ENCODE data around the gene ZNF839.
A peak's percentile ranks its signal among the peaks of the same experiment; 100 is the strongest.

ZNF839 gene

GRCh38 chr14:102315121-102315520 is 4.4 kb upstream of the ZNF839 start:
- no peaks in the 10 kb centered on the region for H3K36me3 ChIP-seq (ENCODE audit: insufficient read depth, low read length)
- H3K4me1 ChIP-seq (ENCODE audit: control insufficient read depth, insufficient read depth, low read length), result peaks cover 47% of the 10 kb centered on the region
- H3K9me3 ChIP-seq (replicated peaks; ENCODE audit: low read length), result no peaks in the 10 kb centered on the region
- no peak overlapping the region for H3K4me2 ChIP-seq (ENCODE audit: low read length)
- H3K9ac ChIP-seq (ENCODE audit: low read depth, low read length), result peak overlapping the region; percentile 82
- no peak overlapping the region for H3K4me3 ChIP-seq (ENCODE audit: low read length)
- H3K27me3 ChIP-seq (ENCODE audit: control insufficient read depth, insufficient read depth, low read length), result no peaks in the 10 kb centered on the region

DNA sequence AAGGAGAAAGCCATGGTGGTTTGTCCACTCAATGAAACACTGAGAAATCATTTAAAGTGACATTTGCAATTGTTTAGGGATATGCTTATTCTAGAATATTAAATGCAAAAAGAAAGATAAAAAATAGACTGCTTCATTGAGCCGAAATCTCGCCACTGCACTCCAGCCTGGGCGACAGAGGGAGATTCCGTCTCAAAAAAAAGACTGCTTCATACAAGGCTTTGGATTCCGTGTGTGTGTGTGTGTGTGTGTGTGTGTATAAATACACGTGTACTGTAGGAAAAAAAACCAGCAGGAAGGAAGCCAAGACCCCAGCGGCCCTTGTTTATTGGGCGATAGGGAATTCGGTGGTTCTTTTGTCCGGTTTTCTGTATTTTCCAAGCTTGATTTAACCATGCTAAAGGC is 3.2 kb upstream of the ZNF839 start:
- H3K4me2 ChIP-seq (ENCODE audit: low read length), result peak overlapping the region; percentile 83
- H3K9ac ChIP-seq (ENCODE audit: low read depth, low read length), result peak overlapping the region; percentile 66
- H3K4me3 ChIP-seq (ENCODE audit: low read length), result peak overlapping the region; percentile 60
- no peaks in the 10 kb centered on the region for H3K27me3 ChIP-seq (ENCODE audit: control insufficient read depth, insufficient read depth, low read length)
- H3K9me3 ChIP-seq (replicated peaks; ENCODE audit: low read length), result no peaks in the 10 kb centered on the region
- H3K4me1 ChIP-seq (ENCODE audit: control insufficient read depth, insufficient read depth, low read length), result peaks cover 57% of the 10 kb centered on the region
- H3K36me3 ChIP-seq (ENCODE audit: insufficient read depth, low read length), result no peaks in the 10 kb centered on the region

DNA sequence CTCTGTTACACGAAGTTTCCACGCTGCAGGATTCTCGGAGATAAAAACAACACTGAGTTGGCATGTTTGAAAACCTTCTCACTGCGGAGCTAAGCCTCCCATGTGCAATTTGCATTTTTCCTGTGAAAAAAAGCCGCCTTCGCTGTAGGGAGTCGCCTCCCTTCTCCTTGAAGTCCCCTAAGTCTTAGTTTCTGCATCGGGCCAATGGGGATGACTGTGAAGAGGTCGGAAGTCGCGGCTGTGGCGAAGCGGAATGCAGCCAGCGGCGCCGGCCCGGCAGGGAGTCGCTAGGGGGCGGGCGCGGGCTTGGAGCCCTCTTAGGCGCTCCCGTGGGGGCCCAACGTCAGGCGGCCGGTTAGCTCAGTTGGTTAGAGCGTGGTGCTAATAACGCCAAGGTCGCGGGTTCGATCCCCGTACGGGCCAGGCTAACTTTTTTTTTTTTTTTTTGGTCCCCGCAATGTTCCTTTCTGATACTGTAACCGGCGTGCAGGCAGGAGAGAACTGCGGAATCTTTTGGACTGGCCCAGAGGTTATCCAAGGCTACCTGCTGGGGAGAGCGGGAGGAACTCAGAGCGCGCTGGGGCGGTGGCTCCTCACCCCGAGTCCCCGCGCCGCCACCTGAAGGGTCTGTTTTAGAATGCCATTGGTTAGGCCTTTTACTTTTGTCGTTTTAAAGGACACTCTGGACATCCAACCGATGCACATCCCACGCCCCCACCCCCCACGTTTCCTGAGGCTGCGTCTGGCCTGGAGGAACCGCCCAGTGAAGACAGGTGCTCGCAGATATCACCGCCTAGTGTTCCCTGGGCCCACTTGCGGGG is 2.6 kb upstream of the ZNF839 start:
- no peaks in the 10 kb centered on the region for H3K9me3 ChIP-seq (replicated peaks; ENCODE audit: low read length)
- peaks cover 57% of the 10 kb centered on the region for H3K4me1 ChIP-seq (ENCODE audit: control insufficient read depth, insufficient read depth, low read length)
- peak overlapping the region; percentile 71 for H3K4me3 ChIP-seq (ENCODE audit: low read length)
- H3K4me2 ChIP-seq (ENCODE audit: low read length), result peak overlapping the region; percentile 92
- H3K9ac ChIP-seq (ENCODE audit: low read depth, low read length), result peak overlapping the region; percentile 73
- no peaks in the 10 kb centered on the region for H3K27me3 ChIP-seq (ENCODE audit: control insufficient read depth, insufficient read depth, low read length)
- no peaks in the 10 kb centered on the region for H3K36me3 ChIP-seq (ENCODE audit: insufficient read depth, low read length)

GRCh38 chr14:102317564-102318248 is 1.8 kb upstream of the ZNF839 start:
- Histone ChIP-seq H3K4me2 (ENCODE audit: low read length) (peak overlapping the region; percentile 92), H3K9me3 (replicated peaks; ENCODE audit: low read length) (no peaks in the 10 kb centered on the region), H3K36me3 (ENCODE audit: insufficient read depth, low read length) (no peaks in the 10 kb centered on the region), H3K4me1 (ENCODE audit: control insufficient read depth, insufficient read depth, low read length) (peaks cover 57% of the 10 kb centered on the region), H3K27me3 (ENCODE audit: control insufficient read depth, insufficient read depth, low read length) (no peaks in the 10 kb centered on the region), H3K9ac (ENCODE audit: low read depth, low read length) (peak overlapping the region; percentile 73), H3K4me3 (ENCODE audit: low read length) (peak overlapping the region; percentile 71)

- Histone ChIP-seq H3K9ac (ENCODE audit: low read depth, low read length) (peak overlapping the region; percentile 88), H3K4me3 (ENCODE audit: low read length) (peak overlapping the region; percentile 74), H3K4me1 (ENCODE audit: control insufficient read depth, insufficient read depth, low read length) (peaks cover 55% of the 10 kb centered on the region)
These were observed 717 bp upstream of the ZNF839 start for GRCh38 chr14:102318781-102319276.

DNA sequence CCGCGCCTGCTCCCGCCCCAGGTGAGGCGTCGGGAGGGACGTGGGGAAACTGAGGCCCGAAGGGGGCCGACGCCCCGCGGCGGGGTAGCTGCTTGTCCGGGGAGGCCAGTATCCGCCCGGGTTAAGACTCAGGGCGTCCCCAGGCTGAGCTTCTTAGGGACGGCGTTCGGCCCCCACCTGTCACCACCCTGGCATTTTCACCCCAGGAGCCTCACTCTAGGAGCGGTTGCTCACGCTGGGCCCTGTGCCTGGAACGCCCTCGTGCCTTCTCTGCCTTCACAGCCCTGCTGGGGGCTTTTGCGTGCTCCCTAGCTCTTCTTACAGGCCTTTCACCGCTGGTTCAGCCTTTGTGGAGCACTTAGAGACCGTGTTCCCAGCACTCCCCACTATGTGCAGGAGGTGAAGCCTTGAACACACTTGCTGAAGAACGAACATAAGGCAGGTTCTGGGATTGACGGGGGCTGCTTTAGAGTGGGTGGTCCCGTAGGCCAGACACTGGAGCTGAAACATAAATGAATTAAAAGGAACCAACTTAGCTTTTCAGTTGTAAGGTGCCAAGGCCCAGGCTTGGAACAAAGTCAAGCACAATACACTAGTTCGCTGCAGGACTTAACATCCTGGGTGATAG is 601 bp downstream of the ZNF839 start:
- Histone ChIP-seq H3K4me2 (ENCODE audit: low read length) (peak overlapping the region; percentile 97), H3K27me3 (ENCODE audit: control insufficient read depth, insufficient read depth, low read length) (no peaks in the 10 kb centered on the region), H3K9me3 (replicated peaks; ENCODE audit: low read length) (no peaks in the 10 kb centered on the region), H3K36me3 (ENCODE audit: insufficient read depth, low read length) (no peaks in the 10 kb centered on the region), H3K4me1 (ENCODE audit: control insufficient read depth, insufficient read depth, low read length) (peaks cover 43% of the 10 kb centered on the region), H3K4me3 (ENCODE audit: low read length) (peak overlapping the region; percentile 74), H3K9ac (ENCODE audit: low read depth, low read length) (peak overlapping the region; percentile 88)

More at GRCh38 chr14:102318781-102319276, 717 bp upstream of the ZNF839 start:
- H3K27me3 ChIP-seq (ENCODE audit: control insufficient read depth, insufficient read depth, low read length), result no peaks in the 10 kb centered on the region
- no peaks in the 10 kb centered on the region for H3K9me3 ChIP-seq (replicated peaks; ENCODE audit: low read length)
- H3K4me2 ChIP-seq (ENCODE audit: low read length), result peak overlapping the region; percentile 97
- no peaks in the 10 kb centered on the region for H3K36me3 ChIP-seq (ENCODE audit: insufficient read depth, low read length)

DNA sequence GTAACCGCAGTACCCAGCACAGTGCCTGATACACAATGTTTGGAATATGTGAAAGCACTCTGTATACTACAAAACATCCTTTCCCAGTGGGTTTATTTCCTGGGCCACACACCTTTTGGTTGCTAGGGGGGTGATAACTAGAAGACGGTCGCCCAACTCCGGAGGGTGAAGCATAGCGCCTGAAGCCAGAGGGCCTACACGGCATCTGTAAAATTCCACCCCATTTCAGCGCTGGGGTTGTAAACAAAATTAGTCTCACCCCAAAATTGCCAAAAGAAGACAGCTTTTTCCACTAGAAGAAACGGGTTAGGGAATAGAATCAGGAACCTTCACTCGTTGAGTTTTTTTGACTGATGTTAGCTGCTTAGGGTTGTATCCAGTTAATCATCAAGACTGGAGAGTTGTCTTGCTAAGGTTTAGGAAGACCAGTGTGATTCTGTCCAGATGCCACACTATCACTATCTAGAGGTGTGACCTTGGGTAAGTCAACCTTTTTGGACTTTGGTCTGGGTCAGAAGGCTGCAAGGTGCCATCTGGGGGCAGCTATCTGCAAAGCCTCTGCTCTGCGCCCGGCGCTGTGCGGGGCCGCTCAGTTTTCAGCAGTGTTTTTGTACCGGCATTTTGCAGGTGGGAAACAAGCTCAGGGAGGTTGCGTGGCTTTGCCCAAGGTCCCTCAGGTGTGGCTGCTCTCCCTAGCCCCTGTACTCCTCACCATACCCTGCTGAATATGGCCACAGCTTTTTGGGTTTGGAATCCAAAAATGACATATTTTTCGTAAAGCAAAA is 1.3 kb downstream of the ZNF839 start:
- Histone ChIP-seq H3K4me3 (ENCODE audit: low read length) (peak overlapping the region; percentile 74), H3K9me3 (replicated peaks; ENCODE audit: low read length) (no peaks in the 10 kb centered on the region), H3K36me3 (ENCODE audit: insufficient read depth, low read length) (peaks cover under 1% of the 10 kb centered on the region), H3K27me3 (ENCODE audit: control insufficient read depth, insufficient read depth, low read length) (no peaks in the 10 kb centered on the region), H3K9ac (ENCODE audit: low read depth, low read length) (peak overlapping the region; percentile 88), H3K4me1 (ENCODE audit: control insufficient read depth, insufficient read depth, low read length) (peaks cover 38% of the 10 kb centered on the region), H3K4me2 (ENCODE audit: low read length) (peak overlapping the region; percentile 97)

DNA sequence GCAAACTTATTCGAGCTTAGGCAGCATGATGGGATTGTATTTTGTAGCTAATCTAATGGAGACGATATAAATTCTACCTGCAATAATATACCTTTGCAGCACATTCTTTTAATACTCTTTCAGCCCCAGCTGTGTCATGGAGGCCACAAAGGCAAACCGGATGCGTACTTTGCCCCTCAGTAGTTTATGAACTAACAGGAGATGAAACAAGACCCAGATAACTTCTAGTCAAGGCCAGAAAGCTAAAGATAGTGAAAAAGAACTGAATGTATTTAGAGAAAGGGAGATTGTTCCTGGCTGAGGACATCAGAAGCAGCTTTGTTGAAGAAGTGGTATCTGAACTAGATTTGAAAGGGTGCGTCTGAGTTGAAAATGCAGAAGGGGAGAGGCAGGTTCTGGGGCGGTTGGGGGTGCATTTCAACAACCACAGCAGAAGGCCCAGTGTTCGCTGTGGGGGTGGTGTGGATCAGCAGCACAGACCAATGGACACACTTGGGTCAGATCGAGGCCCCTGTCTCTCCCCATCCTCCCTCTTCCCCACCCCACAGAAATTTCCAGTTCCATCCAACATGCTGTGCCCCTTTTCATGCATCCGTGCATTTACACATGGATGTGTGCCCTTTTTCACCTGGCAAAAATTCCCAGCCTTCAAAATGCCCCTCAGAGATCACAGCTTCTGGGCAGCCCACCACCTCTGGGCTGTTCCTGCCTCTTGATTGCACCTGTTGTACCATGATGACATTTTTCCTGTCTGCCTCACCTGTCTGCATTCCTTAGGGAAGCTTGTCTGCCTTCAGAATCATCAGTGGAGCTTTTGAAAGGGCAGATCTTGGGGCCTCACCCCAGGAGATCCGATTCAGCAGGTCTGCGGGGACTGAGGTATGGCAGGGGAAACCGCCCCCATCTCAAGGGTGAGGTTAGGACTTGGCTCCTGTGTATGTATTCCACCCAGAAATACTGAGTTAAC is 2.2 kb downstream of the ZNF839 start:
- H3K4me1 ChIP-seq (ENCODE audit: control insufficient read depth, insufficient read depth, low read length), result peaks cover 29% of the 10 kb centered on the region

GRCh38 chr14:102323102-102323501 is 3.6 kb downstream of the ZNF839 start:
- no peak overlapping the region for H3K4me3 ChIP-seq (ENCODE audit: low read length)
- no peaks in the 10 kb centered on the region for H3K9me3 ChIP-seq (replicated peaks; ENCODE audit: low read length)
- no peak overlapping the region for H3K9ac ChIP-seq (ENCODE audit: low read depth, low read length)
- H3K27me3 ChIP-seq (ENCODE audit: control insufficient read depth, insufficient read depth, low read length), result no peaks in the 10 kb centered on the region
- peak overlapping the region; percentile 43 for H3K4me2 ChIP-seq (ENCODE audit: low read length)
- H3K36me3 ChIP-seq (ENCODE audit: insufficient read depth, low read length), result peaks cover 11% of the 10 kb centered on the region
- peaks cover 20% of the 10 kb centered on the region for H3K4me1 ChIP-seq (ENCODE audit: control insufficient read depth, insufficient read depth, low read length)

More for the DNA sequence above, 2.2 kb downstream of the ZNF839 start:
- H3K4me3 ChIP-seq (ENCODE audit: low read length), result no peak overlapping the region
- peak overlapping the region; percentile 23 for H3K9ac ChIP-seq (ENCODE audit: low read depth, low read length)
- H3K36me3 ChIP-seq (ENCODE audit: insufficient read depth, low read length), result peaks cover 7% of the 10 kb centered on the region
- H3K9me3 ChIP-seq (replicated peaks; ENCODE audit: low read length), result no peaks in the 10 kb centered on the region
- H3K27me3 ChIP-seq (ENCODE audit: control insufficient read depth, insufficient read depth, low read length), result no peaks in the 10 kb centered on the region
- H3K4me2 ChIP-seq (ENCODE audit: low read length), result no peak overlapping the region

DNA sequence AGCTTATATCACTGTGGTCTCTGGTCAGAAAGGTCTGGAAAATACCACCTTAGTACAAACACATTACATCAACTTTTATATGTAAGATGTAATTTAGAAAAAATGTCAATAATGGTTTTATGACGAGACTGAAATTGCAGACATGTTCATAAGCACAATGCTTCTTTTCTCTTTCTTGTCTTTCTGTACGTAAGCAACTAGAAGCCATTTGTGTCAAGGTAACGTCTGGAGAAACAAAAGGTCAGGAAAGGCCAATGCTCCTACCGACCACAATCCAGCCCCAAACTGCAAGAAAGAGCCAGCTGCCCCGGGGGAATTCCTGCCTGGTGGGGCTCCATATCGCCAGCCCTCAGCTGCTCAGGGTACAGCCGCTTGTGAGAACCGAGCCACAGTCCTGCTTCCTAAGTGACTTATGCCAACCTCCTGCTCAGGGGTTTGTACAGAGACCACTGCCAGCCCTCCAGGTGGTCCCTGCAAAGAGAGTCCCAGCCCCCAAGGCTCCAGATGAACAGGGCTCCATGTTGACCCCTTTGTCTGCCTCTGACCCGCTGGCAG is 6.3 kb downstream of the ZNF839 start:
- Histone ChIP-seq H3K9ac (ENCODE audit: low read depth, low read length) (no peak overlapping the region), H3K27me3 (ENCODE audit: control insufficient read depth, insufficient read depth, low read length) (no peaks in the 10 kb centered on the region), H3K4me2 (ENCODE audit: low read length) (no peak overlapping the region), H3K4me3 (ENCODE audit: low read length) (no peak overlapping the region), H3K36me3 (ENCODE audit: insufficient read depth, low read length) (peaks cover 11% of the 10 kb centered on the region), H3K4me1 (ENCODE audit: control insufficient read depth, insufficient read depth, low read length) (peaks cover 6% of the 10 kb centered on the region), H3K9me3 (replicated peaks; ENCODE audit: low read length) (no peaks in the 10 kb centered on the region)
